CD4-positive, alpha-beta T cell treated with Interferon alpha-2 for 1 hour (primary cell): Measurements from ENCODE around the gene CXXC5.

Source experiments
- DNase-seq, 2 donors: peaks; one replicate each; pipeline ENCODE4 v3.0.0-alpha.2; 2020 to 2022

Gene CXXC5

DNA sequence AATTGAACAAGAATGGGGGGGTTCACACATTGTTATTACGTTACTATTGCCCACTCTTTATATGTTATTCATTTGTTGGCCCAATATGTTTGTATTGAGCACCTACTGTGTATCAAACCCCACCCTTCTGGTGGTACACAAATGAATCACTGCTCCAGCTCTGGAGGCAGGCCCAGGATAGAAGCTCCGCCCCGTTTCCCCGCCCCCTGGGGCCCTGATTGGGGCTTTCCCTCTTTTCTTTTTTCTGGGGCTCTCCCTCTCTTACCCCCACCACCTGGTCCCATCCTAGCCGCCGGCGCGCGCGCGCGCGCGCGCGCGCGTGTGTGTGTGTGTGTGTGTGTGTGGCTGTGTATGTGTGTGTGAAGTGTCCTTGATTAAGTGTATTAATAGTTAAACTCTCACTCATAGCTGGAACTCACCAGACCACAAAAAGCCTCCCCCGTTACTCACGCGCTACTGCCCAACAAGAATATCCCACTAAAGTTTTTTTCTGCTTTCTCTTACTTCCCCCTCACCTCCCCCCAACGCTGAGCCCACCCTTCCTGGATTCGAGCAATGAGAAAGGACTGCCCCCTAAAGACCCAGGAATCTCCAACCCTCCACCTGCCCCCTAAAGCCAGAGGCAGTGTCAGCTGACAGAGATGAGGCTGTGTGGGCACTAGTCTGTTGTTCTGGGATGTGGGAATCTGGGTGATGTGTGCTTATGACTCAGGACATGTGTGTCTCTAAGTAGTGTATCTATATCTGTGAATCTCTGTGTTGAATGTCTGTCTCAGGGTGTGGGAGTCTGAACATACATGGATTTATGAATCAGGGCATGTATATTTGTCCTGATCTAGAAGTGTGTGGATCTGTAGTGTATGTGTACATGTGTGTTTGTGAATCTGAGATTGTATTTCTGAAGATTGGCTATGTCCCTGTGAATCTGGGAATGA, 4.0 kb downstream of the CXXC5 start:
- peak; percentile 76 to 85 for DNase-seq

DNA sequence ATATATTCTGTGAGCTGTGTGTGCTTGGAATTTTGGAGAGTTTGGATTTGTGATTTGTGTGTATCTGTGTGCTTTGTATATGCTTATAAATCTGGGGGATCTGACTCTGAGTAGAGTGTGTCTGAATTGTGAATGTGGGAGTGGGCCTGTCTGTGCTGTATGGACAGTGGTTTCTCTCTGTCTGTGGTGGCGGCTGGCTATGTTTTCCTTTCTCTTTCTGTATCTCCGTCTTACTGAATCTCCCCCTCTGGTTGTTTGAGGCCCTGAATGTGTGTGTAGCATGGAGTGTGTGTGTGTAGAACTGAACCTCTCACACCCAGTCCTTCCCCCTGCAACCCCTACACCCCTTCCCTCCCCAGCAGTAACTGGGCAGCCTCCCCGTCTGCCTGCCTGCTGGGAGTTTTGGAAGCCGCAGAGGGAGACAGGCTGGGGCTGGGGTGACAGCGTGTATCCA, 4.7 kb downstream of the CXXC5 start:
- no peak for DNase-seq

GRCh38 chr5:139653616-139654015, 5.5 kb downstream of the CXXC5 start:
- DNase-seq = no peak

DNA sequence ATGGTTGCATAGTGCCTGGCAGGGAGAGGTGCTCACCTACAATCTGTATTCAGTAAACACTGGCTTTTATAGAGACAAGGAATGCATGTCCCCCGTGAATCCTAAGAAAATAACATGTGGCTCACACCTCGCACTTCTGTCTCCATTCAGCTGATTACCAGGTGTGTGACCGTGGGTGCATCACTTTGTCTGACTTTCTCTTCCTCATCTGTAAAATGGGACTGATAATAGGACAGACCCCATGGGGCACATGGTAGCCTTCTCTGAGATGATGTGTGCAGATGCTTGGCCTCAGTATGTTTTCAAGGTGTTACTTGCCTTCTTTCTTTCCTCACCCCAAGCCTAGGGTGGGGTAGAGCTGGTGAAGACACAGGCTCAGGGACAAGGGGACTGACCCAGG, 6.3 kb downstream of the CXXC5 start:
- no peak for DNase-seq

DNA sequence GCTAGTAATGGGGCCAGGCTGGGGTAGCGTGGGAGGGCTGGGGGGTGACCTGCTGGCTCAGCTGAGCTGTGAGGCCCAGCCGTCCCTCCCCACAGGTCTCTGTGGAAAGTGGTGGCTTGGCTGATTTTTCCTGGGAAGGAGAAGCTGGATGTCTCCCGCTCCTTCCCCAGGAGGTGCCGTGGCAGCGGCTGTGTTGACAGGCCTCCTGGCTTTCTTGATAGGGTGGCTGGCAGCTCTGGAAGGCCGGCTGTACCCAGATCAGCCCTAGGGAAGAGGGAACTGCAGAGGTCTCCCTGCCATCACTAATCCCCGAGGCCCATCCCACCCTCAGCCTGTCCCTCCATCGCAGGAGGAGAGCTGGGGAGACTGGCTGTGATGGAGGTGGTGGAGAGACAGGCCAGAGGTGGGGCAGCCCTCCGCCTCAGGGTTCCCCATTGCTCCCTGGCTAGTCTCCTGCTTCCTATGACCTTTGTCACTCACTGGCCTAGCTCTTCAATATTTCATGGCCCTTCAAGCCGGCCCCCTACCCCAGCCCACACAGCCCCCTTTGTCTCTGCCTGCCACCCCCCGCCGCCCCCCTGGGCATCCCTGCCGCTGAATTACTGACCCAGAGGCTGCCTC, 6.8 kb downstream of the CXXC5 start:
- no peak for DNase-seq

GRCh38 chr5:139655727-139656271, 7.7 kb downstream of the CXXC5 start:
- DNase-seq = no peak

DNA sequence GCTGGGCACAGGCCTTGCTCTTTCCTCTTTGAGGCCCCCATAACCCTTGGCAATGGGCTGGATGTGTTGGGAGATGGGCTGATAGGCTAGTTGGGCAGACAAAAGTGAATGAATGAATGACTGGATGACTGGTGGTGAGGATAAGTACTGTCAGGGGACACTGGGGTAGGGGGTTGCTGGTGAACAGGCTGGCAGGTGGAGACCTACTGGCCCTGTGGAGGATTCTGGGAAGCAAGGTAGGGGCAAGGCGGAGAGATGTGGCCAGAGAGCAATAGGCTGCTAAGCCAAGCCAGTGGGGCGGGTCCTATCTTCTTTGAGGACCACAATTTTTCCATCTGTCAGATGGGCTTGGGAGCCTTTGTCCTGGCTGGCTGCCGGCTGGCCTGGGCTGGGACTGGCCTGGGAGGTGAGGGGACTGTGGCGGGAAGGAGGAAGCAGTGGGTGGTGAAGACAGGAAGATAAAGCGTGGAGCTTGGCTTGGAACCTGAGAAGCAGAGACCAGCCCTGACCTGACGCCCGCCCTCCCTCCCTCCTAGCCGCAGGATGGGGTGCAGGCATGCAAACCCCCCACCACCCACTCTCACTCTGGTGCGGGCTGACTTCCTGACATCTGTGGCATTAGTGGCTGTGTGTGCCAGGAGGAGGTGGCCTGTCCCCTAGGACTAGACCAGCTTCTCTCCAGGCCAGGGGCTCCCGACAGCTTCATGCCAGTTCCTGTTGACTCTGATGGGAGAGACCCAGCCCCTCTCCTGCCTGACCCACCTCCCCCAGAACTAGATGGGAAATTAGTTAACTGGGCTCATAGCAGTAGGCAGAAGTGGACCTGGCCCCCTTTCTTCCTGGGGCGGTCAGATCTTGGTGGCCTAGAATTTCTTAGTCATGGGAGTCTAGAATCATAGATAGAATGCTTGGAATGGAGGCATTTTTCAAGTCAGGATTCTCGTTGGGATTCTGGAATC, 9.5 kb downstream of the CXXC5 start:
- no peak for DNase-seq

DNA sequence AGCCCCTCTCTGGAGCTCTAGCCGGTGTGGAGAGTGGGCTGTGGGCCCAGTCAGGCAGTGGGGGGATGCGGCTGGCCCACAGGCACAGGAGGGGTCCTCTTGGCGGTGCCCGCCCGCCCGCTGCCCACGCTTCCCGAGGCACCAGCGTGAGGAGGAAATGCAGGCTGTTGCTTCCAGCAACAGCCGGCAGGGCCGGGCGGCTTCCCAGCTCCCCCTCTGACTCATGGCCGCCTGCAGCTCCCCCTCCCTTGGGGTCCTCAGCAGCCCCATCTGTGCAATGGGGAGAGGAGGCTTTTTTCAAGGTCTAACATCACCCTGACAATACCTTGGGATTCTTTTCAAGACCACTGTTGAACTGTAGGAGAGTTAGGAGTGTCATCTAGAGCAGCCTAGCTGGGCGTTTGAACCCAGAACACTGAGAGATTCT, 10.4 kb downstream of the CXXC5 start:
- DNase-seq = no peak

DNA sequence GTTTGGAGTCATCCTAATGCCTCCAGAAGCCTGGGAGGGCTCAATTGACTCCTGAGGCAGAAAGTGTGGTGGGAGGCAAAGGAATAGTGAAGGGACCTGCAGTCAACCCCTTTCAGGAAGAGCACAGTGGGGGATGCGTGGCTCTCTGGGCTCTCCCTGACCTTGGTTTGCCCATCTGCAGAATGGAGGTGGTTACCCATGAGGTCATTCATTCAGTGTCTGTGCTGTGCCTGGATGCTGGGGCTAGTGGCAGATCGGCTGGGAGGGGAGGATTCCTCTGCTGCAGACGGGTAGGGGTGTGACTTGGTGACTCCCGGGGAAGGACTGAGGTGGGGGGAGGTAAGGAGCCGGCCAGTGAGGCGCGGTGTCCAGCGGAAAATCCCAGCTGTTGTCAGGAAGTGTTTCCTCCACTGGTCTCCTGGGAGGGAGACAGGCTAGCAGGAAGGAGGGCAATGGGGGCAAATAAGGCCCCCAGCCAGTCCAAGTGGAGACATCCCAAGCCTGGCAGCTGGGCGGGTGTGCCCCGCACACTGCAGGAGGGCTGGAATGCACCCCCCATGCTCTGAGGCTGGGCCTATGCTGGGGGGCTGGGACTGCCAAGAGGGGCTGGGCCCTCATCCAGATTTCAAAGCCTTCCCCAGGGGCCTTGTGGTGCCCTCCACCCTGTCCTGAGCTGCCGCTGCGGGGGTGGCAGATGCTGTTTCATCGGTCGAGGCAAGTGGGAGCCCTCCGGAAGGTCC, 10.9 kb downstream of the CXXC5 start:
- no peak for DNase-seq

- DNase-seq = no peak
Measured at GRCh38 chr5:139659695-139660101, 11.5 kb downstream of the CXXC5 start.

DNA sequence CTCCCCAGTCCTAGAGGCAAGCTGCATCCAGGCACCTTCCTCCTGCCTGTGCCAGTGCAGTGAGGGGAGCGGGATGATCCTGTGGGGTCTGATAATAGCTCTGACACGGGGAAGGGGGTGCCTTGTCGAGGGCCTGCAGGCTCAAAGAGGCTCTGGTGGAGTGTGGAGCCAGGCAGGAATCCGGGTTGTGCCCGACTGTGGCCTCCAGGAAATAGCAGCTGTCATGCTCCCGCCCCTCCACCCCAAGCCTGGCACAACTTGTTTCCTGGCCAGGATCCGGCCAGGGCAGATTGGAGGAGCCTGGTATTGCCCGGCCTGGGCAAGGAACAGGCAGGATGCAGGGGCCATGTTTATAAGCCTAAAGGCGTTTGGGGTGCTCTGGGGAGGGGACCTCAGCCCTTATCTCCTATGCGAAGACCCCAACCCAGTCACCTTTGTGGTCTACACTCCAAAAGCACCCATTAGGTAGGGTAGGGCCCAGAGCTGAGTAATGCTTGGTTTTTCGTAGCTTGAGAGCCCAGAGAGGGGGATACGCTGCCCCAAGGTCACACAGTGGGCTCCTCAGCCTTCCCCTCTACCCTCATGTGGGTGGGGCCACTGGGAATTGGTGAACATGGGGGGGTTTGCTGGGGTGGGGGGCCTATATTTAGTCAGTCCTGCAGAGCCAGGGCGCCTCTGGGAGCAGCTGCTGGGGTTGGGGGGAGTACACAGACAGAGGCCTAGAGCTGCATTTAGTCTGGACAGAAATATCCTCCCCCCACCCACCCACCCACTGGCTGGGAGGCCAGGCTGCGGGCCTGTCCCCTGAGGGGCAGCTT, 12.2 kb downstream of the CXXC5 start:
- no peak for DNase-seq

DNA sequence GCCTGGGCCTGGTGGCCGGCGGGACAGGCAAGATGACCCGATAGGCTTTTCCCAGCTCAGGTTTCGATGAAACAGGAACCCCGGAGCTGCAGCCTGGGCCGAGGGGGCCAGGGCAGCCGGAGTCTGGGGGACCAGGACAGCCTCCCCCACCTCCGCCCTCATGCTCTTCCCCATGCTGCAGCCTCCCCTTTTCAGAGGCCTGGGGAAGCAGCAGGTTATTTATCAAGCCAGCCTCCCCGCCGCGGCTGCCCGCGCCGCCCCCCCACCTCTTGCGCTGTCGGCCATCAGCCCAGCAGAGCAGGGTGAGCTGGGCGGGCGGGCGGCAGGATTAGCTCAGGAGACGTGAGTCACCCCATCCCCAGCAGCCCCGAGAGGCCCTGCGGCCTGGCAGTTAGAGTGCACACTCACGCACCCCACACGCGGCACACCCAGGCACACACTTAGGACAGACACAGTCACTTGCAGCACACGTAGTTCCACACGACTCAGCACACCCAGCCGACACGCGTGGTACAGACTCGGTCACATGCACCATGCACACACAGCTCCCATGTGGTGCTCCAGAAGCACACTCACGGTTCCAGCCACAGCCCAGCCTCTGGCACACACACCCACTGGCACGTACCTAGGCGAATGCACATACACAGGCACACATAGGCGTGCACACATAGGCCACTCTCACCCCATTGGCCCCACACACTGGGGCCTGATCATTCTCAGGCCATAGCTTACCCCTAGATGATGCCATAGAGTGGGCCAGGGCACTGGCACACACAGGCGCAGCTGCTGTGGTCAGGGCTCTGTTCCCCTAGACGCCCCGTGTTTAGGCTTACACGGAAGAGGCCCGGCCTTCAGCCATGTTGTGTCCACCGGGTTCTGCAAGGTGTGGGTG, 13.0 kb downstream of the CXXC5 start:
- peak in 1 of 2 donors; percentile 75 for DNase-seq

- no peak for DNase-seq
Measured at GRCh38 chr5:139662617-139663016, 14.5 kb downstream of the CXXC5 start.

DNA sequence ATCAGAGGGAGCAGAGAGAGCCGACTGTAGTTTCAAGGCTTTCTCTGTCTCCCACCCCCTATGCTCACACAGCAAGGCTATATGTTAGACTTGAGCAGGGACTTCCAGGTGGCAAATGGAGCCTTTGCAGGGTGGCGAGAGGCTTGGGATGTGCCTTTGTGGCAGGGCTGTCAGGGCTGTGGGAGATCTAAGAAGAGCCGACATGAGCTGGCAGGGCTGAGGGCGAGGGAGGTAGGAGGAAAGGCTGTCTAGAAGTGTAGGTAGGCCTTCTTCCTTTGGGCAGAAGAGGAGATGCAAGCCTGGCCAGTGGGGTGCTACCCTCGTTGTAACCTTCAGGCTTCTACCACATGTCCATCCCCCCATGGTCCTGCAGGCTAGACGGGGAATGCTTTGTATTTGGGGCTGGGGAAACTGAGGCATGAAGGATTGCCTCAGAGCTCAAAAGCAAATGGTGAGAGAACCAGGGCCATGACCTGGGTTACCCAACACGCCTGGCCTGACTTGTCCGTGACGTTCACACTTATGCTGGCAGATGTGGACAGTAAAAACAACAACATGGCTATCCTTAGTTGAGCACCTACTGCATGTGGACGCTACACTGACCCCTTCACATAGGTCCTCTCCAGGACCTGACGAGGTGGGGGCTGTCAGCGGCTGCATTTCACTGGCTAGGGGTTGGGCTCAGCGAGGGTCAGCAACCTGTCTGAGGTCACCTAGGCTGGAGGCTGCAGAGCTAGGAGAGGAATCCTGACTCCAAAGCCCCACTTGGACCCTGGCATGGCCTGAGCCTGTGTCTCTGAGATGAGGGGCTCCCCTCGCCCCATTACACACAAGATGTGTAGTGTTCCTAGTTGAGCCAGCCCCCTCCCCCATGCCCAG, 15.3 kb downstream of the CXXC5 start:
- DNase-seq = no peak

DNA sequence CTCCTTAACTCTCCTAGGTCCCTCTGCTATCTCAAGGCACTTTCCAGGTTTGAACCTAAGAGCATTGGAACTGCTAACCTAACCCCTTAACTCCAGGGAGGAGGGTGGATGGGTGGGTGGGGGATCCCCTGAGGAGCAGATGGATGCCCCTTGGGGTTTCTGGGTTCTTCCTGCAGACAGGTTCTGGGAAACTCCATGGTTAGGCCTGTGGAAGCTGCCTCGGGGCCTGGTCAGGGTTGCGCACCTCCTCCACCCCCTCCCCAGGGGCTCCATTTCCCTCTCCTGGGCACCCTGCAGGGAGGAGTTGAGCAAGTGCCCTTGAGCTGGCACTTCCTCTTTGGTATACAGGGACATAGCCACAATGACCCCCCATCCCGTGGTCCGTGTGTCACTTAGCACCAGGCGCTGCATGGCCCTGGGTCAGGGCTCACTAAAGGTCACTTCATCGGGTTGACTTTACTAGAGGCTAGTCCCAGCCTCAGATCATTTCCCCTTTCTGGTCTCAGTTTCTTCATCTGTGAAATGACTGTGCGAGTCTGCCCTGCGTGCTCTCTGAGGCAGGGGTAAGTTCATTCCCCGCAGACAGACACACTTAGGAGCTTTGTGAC, 16.0 kb downstream of the CXXC5 start:
- peak in 1 of 2 donors; percentile 79 for DNase-seq

DNA sequence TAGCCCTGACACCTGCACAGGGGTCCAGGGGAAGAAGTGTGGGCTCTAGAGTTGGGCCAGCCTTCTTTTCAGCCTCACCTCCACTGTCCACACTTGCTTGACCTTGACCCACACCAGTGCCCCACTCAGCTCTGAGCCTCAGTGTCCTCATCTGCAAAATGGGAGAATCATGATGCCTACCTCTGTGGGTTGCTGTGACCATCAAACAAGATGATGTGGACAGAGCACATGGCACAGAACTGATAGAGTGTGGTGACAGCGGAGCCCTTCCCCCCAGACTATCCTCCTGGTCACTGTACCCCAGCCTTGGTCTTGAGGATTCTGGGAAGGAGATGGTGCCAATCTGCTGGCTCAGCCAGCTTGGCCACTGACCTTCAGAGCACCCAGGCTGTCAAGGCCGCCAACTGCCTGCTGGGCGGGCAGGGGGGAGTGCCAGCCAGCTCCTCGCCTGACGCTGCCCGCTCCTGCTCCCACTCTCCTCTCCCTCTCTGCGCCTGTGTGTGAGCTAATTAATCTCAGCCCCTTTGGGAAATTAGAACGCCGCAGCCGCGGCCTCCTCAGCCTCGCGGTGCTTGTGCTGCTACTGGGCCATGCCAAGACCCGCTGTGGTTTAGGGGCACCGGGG, 16.7 kb downstream of the CXXC5 start:
- no peak for DNase-seq

GRCh38 chr5:139665626-139666025, 17.5 kb downstream of the CXXC5 start:
- no peak for DNase-seq

- DNase-seq = no peak
Measured at GRCh38 chr5:139666551-139666950, 18.4 kb downstream of the CXXC5 start.
